Skeletal muscle satellite cell (primary cell): ENCODE results near the gene DLX4.

ENCODE experiments used
- H3K27me3 ChIP-seq: 2 replicates; pipeline ENCODE4 v1.7.0; 2013; ENCODE audit warnings: low read length; ENCODE audit not compliant: control insufficient read depth, insufficient read depth
- H3K36me3 ChIP-seq: 2 replicates; pipeline ENCODE4 v1.7.0; 2013; ENCODE audit warnings: mild to moderate bottlenecking, control low read depth, low read length; ENCODE audit not compliant: insufficient read depth
- H3K4me1 ChIP-seq: 2 replicates; pipeline ENCODE4 v1.7.0; 2013; ENCODE audit warnings: low read length; ENCODE audit not compliant: control insufficient read depth, insufficient read depth
- H3K4me2 ChIP-seq: 2 replicates; pipeline ENCODE4 v1.7.0; 2013; ENCODE audit warnings: mild to moderate bottlenecking, low read length
- H3K4me3 ChIP-seq: 2 replicates; pipeline ENCODE4 v1.7.0; 2013; ENCODE audit warnings: low read length
- H3K9ac ChIP-seq: 2 replicates; pipeline ENCODE4 v1.7.0; 2013; ENCODE audit warnings: mild to moderate bottlenecking, low read depth, low read length, moderate library complexity
- H3K9me3 ChIP-seq: replicated peaks from 2 replicates; pipeline ENCODE4 v1.7.0; 2013; ENCODE audit warnings: mild to moderate bottlenecking, control low read depth, low read length

Gene DLX4

DNA sequence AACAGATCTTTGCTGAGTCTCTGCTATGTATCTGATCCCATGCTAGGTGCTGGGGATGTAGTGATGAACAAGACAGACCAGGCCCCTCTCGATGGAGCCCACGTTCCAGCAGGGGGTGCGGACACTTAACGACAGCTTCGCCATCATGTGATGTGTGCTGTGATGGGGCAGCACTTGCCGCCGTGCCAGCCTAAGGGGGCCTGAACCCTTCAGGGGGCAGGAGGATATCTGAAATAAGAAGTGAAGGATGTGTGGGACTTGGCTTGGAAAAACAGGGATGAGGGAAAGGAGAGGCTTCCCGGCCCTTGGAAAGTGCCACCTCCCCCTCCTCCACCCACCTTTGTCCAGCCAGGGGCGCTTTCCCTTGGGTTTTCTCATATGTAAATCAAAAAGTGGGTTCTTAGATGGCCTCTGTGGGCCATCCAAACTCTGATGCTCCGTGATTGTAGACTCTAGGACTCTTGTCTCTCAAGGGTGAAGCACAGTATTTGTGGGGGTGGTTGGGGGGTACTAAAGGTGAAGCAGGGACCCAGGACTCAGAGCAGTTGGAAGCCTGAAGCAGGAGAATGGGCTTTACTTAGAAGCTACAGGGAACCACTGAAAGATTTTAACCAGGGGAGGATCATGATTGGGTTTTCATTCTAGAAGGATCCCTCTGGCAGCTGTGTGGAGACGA lies 30.0 kb downstream of the DLX4 start:
- peaks cover 56% of the 10 kb centered on the region for H3K27me3 ChIP-seq
- no peaks in the 10 kb centered on the region for H3K36me3 ChIP-seq
- H3K4me2 ChIP-seq: no peak overlapping the region
- H3K9ac ChIP-seq: no peak overlapping the region
- no peak overlapping the region for H3K4me3 ChIP-seq
- H3K4me1 ChIP-seq: peaks cover 16% of the 10 kb centered on the region
- no peaks in the 10 kb centered on the region for H3K9me3 ChIP-seq

GRCh38 chr17:50003911-50004310 lies 34.9 kb downstream of the DLX4 start:
- no peaks in the 10 kb centered on the region for H3K36me3 ChIP-seq
- no peaks in the 10 kb centered on the region for H3K9me3 ChIP-seq
- no peaks in the 10 kb centered on the region for H3K4me1 ChIP-seq
- peaks cover 67% of the 10 kb centered on the region for H3K27me3 ChIP-seq
- no peak overlapping the region for H3K4me3 ChIP-seq
- H3K9ac ChIP-seq: no peak overlapping the region
- no peak overlapping the region for H3K4me2 ChIP-seq

DNA sequence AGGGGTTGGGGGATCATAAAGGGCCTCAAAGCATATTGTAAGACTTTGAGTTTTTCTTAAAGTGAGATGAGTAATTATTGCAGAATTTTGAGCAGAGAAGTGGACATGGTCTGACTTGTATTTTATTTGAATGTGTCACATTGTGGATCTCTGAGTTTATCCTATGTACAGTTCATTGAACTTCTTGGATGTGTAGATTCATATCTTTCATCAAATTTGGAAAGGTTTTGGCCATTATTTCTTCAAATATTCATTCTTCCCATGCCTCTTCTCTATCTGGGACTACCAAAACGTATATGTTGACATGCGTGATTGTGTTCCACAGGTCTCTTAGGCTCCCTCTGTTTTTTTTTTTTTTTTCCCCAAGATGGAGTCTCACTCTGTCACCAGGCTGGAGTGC lies 40.3 kb downstream of the DLX4 start:
- Histone ChIP-seq H3K9ac (no peak overlapping the region), H3K36me3 (no peaks in the 10 kb centered on the region), H3K27me3 (peaks cover 41% of the 10 kb centered on the region), H3K9me3 (no peaks in the 10 kb centered on the region), H3K4me2 (no peak overlapping the region), H3K4me3 (no peak overlapping the region), H3K4me1 (no peaks in the 10 kb centered on the region)

DNA sequence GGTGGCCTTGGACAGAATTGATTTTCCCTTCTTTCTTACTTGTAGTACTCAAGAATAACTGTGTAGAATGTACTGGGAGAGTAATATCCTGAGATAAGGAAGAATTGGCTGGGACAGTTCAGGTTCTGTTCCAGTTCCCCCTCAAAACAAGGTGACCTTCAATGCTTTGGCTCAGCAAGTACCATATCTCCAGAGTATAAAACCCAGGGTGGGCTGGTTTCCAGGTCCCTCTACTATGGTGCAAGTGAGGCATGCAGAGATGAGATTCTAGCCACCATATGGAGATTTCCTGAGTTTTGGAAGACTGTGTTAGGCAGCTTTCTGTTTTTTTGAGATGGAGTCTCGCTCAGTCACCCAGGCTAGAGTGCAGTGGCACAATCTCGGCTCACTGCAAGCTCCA lies 44.1 kb downstream of the DLX4 start:
- Histone ChIP-seq H3K4me3 (no peak overlapping the region), H3K9me3 (peaks cover 3% of the 10 kb centered on the region), H3K4me2 (no peak overlapping the region), H3K9ac (no peak overlapping the region), H3K4me1 (no peaks in the 10 kb centered on the region), H3K36me3 (no peaks in the 10 kb centered on the region), H3K27me3 (peaks cover 24% of the 10 kb centered on the region)

- H3K9me3 ChIP-seq: peaks cover 3% of the 10 kb centered on the region
- no peak overlapping the region for H3K9ac ChIP-seq
- H3K4me2 ChIP-seq: no peak overlapping the region
- no peaks in the 10 kb centered on the region for H3K36me3 ChIP-seq
- H3K27me3 ChIP-seq: peaks cover 12% of the 10 kb centered on the region
- H3K4me3 ChIP-seq: no peak overlapping the region
- peaks cover 6% of the 10 kb centered on the region for H3K4me1 ChIP-seq
These were observed 45.6 kb downstream of the DLX4 start for GRCh38 chr17:50014471-50015088.

GRCh38 chr17:50015146-50015545 lies 46.2 kb downstream of the DLX4 start:
- no peak overlapping the region for H3K9ac ChIP-seq
- peaks cover 12% of the 10 kb centered on the region for H3K27me3 ChIP-seq
- H3K4me2 ChIP-seq: no peak overlapping the region
- H3K36me3 ChIP-seq: no peaks in the 10 kb centered on the region
- no peak overlapping the region for H3K4me3 ChIP-seq
- peaks cover 3% of the 10 kb centered on the region for H3K9me3 ChIP-seq
- H3K4me1 ChIP-seq: peaks cover 6% of the 10 kb centered on the region

- Histone ChIP-seq H3K4me3 (no peak overlapping the region), H3K36me3 (no peaks in the 10 kb centered on the region), H3K4me1 (peaks cover 6% of the 10 kb centered on the region), H3K9ac (no peak overlapping the region), H3K27me3 (no peaks in the 10 kb centered on the region), H3K9me3 (peaks cover 3% of the 10 kb centered on the region), H3K4me2 (no peak overlapping the region)
These were observed 49.9 kb downstream of the DLX4 start for GRCh38 chr17:50018909-50019308.

DNA sequence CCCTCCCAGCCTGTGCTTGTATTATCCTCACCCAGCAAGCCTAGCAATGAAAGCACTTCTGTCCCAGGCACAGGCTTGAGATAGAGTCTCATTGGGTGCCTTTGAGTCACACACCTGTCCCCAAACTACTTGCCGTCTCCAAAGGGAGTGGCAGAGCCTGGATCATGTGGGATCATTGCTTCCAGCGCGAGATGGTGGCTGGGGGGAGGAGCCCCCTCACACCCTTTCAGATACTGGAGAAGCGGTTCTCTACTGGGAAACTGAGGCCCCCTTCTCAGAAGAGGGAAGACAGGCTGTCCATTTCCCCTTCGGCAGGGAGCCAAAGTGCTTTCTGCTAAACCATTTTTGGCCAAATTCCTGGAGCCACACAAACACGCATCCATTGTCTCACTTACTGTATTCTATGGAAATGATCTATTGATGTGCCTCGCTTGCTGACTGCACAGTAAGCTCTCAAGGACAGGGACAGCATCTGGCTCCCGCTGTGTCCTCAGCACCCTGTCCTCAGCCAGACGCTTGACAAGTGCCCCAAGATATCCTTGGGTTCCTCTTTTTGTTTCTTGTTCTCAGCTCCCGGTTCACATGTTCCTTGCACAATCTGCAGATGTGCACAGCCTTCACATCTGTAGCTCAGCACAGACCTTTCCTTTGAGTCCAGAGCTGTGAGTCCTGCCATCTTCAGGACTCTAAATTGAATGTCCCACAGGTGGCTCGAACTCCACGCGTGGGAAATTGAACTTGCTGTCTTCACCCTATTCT lies 52.0 kb downstream of the DLX4 start:
- Histone ChIP-seq H3K27me3 (no peaks in the 10 kb centered on the region), H3K4me3 (no peak overlapping the region), H3K4me2 (no peak overlapping the region), H3K9ac (no peak overlapping the region), H3K36me3 (no peaks in the 10 kb centered on the region), H3K9me3 (no peaks in the 10 kb centered on the region), H3K4me1 (peaks cover 6% of the 10 kb centered on the region)

DNA sequence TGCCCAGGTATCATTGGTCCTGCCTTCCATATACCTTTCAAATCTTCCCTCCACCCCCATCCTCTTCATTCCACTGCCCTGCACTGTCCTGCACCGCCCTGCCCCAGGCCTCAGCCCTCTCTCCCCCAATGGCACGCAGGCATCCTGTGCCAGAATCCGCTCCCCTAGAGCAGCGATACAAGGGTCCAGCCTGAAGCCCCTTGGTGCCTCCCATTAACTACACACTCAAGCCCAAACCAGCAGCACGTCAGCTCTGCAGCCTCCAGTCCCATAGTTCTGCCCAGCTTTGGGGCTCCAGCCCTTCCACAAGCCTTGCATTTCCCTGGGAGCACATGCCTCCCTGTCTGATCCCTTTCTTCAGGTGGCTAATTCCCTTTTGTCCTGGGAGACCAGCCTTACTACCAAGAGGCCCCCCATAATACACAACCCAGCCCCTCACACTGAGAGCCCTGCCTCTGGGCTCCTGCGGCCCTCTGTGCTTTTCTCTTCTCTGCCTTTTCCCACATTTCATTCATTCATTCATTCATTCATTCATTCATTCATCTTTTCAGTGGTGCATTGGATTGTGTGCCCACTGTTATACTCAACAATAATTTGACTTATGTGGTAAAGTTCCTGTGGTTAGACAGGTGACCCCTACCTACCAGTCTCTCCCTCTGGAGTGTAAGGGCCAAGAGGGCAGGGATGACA lies 52.8 kb downstream of the DLX4 start:
- H3K36me3 ChIP-seq: no peaks in the 10 kb centered on the region
- peaks cover 10% of the 10 kb centered on the region for H3K4me1 ChIP-seq
- no peak overlapping the region for H3K9ac ChIP-seq
- no peaks in the 10 kb centered on the region for H3K9me3 ChIP-seq
- H3K27me3 ChIP-seq: no peaks in the 10 kb centered on the region
- H3K4me2 ChIP-seq: no peak overlapping the region
- H3K4me3 ChIP-seq: no peak overlapping the region

DNA sequence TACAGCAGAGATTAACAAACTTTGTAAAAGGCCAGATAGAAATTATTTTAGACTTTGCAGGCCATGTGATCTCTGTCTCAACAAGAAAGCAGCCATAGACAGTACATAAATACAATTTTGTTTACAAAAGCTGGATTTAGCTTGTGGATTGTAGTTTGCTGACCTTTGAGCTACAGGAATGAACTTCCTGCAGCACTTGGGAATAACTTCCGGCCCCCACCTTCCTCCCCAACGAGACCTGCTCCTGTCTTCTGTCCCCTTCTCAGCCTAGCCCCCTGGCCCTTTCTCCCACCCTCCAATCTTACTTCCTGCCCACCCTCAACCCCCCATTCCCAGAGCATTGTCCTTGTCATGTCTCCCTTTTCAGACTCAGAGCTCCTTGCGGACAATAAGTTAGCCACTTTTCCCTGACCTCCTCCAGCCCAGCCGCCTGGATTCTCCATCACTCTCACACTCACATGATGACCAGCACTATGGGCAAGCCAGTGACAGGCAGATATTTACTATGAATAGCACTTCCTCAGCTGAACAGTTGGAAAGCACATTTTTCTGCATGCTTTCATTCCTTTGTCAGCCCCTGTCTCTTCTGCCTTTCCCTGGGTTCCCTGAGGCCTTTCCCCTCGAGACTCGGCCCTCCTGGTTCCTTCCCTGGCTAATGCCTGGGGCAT lies 53.6 kb downstream of the DLX4 start:
- no peaks in the 10 kb centered on the region for H3K27me3 ChIP-seq
- no peak overlapping the region for H3K9ac ChIP-seq
- H3K9me3 ChIP-seq: no peaks in the 10 kb centered on the region
- H3K4me2 ChIP-seq: no peak overlapping the region
- H3K4me3 ChIP-seq: no peak overlapping the region
- H3K4me1 ChIP-seq: peaks cover 17% of the 10 kb centered on the region
- H3K36me3 ChIP-seq: no peaks in the 10 kb centered on the region

DNA sequence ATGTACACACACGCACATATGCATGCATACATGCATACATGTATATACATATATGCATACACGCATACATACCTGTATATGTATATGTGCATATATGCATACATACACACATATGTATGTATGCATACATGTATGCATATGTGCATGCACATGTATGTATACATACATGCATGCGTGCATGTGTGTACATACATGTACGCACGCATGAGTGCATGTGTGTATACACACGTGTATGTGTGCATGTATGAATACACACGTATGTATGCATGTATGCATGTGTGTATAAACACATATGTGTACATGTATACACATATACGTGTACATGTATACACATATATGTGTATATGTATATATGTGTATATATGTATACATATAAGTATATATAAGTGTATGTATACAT lies 54.5 kb downstream of the DLX4 start:
- H3K27me3 ChIP-seq: no peaks in the 10 kb centered on the region

More for the DNA sequence above, 54.5 kb downstream of the DLX4 start:
- H3K9me3 ChIP-seq: no peaks in the 10 kb centered on the region
- H3K36me3 ChIP-seq: no peaks in the 10 kb centered on the region
- H3K4me3 ChIP-seq: no peak overlapping the region
- no peak overlapping the region for H3K9ac ChIP-seq
- peaks cover 26% of the 10 kb centered on the region for H3K4me1 ChIP-seq
- H3K4me2 ChIP-seq: no peak overlapping the region
